DMS153 treated with DMSO at 0.1 percent for 48 hours (cell line): ENCODE measurements around the gene SKI.
"Not testable (repeated sequence)": the region's sequence is repeated elsewhere in the genome, so short reads cannot be mapped to it uniquely, and the experiment has no call there.

Experiments used
- DNase-seq: peaks from one replicate; lab custom pipeline; 2025; ENCODE audit not compliant: unreplicated experiment; lab: John Stamatoyannopoulos, UW

Gene SKI

DNA sequence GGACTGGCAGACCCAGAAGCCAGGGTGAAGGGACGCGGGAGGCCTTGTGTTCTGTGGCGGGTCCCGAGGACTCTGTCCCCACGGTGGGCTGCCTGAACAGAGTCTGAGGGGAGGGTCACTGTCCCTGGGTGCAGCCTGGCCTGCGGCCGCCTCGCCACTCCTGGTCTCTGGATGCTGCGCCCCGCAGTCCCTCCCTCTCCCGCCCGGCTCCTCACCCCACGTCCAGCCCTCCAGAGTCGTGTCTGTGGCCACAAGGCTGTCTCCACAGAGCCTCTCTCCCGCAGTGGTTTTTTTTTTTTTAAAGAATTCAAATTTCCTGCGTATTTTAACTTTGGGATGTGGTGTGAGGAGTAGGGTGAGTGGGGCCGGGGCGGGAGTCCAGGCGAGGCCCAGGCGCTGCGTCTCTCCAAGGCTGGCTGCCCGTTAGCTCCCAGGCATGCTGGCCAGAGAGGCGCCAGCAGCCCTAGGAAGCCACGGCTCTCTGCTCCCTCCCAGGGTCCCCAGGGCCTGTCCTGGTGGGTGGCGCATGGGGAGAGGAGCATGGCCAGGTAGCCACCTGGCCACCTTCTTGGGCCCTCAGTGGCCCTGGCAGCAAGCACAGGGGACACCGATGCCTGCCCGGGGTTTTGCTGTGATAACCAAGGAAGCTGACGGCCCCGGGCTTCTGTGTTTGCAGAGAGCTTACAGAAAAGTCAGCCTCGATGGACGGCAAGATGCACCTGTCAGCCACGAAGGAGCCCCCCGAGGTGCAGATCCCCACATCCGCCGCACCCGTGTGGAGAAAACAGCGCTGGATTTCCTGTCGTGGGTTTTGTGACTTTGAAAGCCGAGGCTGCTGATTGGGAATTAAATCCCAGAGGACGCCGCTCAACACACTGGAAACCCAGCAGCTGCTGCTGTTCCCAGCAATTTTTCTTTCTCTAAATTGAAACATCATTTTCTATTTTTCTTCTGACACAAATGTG lies 90.5 kb downstream of the SKI start:
- no peak for DNase-seq

GRCh38 chr1:2319291-2319690 lies 91.2 kb downstream of the SKI start:
- DNase-seq = no peak

DNA sequence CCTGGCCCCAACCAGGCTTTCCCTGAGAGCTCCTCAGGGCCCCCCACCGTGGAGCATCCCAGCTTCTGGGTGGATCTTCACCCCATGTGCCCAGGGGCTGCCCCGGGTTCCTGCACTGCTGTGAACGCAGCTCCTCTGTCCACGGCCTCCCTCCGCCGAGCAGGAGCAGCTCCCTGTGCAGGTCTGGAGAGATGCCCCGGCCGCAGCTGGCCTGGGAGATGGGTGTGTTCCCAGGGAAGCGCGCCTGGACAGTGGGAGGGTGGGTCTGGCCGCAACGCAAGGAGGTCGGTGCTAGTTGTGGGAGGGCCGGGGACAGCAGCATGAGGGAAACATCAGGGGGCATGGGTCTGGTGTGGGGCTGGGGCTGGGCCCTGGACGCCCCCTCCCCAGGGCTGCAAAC lies 91.9 kb downstream of the SKI start:
- DNase-seq = no peak

DNA sequence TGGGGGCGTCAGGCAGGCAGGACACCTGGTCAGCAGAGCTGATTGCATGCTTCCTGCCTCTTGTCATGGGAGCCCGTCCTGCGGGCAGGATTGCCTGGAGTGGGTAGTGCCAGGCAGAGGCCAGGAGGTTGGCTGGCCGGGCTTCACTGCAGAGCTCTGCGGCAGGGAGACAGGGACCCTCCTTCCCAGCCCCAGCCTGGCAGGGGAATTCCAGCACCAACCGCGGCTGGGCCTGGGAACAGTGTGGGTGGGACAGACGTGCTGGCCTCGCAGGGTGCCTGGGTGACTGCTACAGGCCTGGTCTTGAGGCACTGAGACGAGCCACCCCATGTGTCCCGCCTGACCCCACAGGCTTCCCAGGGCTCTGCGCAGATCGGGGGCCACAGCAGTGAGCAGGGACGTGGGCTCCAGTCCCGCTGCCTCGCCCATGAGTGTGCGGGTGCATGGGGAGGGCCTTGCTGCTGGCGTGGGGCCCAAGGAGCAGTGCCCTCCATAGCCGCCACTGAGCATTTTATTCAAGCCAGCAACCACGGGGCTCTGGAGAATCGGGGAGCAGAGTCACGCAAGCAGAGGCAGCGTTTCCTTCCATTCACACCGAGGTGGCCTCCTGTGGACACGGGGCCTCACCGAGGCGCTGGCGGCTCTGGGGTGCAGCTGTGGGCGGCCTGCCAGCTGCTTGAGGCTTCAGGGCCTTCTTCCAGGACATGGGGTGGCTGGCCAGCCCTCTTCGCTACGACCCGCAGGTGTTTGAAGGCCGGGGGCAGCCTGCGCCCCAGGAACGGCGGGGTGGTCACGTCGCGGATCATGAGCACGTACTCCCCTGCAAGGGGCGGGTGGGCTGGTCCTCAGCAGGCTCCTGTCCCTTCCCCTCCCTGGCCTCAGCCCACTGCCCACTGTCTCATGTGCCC lies 92.9 kb downstream of the SKI start:
- no peak for DNase-seq

DNA sequence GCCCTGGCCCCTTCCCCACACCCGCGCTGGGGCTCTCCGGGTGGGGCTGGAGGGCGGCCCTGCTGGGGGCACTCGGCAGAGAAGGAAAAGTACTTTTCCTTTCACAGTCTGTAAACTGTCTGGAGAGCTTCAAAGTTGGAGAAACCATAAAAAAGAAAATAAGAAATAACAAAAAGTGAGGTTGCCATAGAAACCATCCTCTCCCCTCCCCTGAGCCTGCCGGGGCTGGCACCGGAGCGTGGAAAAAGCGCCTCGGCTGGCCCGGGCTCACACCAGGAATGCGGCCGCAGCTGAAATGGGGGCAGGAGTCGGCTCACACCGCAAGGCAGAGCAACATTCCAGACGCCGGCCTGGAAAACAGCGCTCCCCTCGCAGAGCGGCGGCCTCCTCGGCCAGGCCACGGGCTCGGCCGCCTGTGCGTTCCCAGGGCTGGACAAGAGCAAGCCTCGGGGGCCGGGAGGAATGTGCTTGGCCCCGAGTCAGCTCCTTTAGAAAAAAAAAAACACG lies 94.0 kb downstream of the SKI start:
- no peak for DNase-seq

DNA sequence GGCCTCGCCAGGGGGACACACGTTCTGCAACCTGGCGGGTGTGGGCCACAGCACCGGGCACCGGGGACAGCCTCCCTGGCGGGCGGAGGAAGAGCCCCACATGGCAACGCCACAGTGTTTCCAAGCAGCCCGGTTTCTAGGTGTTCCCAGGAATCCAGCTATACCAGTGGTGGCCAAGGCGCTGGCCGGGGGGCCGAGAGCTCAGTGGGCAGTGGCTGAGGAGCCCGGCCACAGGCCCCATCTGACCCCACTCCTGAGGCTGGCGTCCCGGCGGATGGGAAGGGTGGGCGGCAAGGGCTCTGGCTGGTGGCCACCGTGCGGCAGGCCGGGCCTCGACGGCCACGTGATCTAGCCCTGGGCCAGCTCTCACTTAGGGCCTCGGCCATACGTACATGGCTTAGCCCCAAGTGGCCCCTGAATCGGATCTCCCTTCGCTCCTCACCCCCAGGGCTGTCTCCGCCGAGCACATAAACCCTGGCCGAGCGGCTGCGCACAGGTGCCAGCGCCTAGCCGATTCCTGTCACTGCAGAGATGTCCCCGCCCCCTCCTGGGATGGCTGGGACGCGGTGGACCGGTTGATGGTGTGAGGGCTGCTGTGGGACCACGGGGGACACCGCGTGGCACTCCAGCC lies 94.6 kb downstream of the SKI start:
- DNase-seq = no peak

GRCh38 chr1:2323451-2323974 lies 95.4 kb downstream of the SKI start:
- DNase-seq = no peak

- no peak for DNase-seq
Measured at GRCh38 chr1:2324553-2325366, 96.6 kb downstream of the SKI start.

DNA sequence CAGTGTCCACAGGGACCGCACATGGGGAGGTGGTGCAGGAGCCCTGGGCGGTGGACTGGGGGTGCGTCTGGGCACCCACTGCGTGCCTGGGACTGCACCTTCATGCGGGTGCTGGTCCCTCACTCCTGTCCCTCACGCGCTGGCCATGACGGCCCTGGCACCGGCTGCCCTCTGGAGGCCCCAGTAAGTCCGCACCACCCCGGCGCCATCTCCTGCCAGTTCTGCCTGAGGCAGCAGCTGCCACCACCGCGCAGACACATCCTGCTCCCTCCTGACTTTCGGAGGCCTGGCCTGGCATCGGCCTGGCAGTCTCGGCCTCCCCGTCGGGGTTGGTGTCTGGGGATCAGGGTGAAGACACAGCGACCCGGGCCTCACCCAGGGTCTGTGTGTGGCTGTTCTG lies 98.4 kb downstream of the SKI start:
- no peak for DNase-seq

GRCh38 chr1:2327162-2327561 lies 99.0 kb downstream of the SKI start:
- not testable (repeated sequence) for DNase-seq

DNA sequence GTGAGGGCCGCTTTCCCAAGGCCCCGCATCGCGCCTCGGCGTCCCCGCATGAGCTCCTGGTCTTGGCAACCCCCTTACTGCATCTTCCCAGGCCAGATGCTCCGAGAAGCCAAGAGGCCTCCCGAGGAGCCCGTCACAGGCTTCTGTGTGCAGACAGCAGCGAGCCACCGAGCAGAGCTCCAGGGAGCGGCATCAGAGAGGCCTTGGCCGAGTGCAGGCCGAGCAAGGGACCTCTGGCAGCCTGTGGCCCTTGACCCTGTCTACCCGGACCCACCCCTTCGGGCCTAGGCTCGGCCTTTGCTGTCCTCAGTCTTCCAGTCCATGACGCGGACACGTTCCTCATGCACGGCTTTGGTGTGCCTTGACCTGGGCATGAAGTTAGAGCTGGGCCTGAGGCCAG lies 99.7 kb downstream of the SKI start:
- DNase-seq = no peak

GRCh38 chr1:2328676-2329455 lies 100.7 kb downstream of the SKI start:
- no peak for DNase-seq

- no peak for DNase-seq
Measured at GRCh38 chr1:2330035-2330434, 101.9 kb downstream of the SKI start.

DNA sequence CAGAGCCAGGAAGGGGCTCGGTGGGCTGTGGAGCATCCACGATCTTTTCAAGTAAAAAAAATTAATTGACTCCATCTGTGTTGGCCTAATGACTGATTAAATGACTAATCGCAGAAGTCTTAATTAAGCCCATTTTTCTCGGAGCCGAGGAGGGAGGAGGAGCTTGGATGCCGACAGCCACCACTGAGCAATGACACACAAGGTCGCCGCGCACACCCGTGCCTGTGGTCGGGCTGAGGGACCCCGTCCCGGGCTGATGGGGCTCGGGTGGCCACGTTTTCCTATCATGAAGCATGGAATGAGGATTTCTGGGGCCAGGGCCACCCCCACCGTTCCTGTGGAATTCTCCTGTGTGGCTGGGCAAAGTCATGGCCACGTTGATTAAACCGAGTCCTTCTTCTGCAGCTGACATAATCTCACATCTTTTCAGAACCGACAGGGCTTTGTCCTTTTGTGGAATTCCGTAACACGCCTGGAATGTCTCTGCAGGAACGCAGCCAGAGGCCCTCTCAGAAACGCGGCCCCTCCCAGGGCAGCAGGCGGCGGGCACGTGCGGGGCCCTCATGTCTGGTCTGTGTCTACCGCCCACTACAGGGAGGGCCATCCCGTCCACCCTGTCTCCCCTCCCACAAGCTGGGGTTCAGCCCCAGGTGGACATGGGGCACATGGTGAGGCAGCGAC lies 102.5 kb downstream of the SKI start:
- DNase-seq = no peak

DNA sequence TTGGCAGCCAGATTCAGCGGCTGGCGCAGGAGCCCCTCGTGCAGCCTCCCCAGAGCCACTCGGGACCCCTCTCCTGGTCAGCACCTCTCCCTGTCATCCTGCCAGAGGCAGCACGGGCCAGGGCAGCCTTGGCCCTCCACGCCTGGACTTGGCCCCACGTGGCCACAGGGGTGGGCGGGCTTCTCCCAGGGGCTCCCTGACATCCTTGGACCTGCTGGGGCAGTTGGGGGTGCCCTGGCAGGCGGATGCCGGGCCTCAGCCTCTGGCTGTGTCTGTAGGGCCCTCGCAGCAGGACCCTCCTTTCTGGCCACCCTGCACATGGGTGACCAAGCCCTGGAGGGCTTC lies 103.1 kb downstream of the SKI start:
- DNase-seq = no peak

DNA sequence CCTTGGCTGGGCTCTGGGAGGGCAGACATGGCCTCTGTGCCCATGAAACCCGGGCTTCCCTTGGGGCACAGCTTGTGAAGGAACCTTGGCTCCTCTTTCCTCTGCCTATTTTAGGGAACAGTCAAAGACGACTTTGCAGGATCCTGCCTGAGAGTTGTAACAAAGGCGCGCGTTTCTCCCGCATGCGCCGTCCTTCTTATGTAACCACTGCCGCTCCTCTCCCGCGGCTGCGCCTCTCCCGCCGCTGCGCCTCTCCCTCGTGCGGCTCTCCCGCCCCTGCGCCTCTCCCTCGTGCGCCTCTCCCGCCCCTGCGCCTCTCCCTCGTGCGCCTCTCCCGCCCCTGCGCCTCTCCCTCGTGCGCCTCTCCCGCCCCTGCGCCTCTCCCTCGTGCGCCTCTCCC lies 103.5 kb downstream of the SKI start:
- DNase-seq = not testable (repeated sequence)

- DNase-seq = no peak
Measured at GRCh38 chr1:2334366-2334765, 106.2 kb downstream of the SKI start.

DNA sequence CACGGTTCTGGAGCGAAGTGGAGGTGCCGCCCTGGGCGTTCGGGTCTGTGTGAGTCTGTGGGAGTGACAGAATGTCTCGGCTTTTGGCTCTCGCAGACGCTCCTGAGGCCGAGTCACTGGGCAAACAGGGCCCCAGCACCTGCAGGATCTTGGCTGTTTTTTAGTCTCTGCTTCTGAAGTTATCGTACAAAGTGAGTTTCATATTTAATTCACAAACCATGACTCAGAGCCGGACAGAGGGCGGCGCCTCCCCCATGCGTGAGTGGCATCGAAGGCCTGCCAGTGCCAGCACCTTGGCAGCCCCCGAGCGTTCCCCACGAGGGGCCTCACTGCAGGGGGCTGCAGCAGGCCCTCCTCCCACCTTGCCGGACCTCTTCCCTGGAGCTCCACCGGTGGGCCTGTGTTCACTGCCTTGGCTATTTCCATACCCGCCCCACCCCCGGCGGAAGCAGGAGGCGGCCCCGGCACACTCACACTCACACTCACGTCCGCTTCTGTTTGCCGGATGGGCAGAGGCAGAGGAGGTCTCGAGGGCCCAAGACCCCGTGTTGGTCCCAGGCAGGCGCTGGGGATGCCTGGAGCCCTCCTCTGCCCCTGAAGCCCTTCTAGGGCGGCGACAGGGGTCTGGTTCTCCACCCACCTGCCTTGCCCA lies 106.9 kb downstream of the SKI start:
- DNase-seq = no peak
